Neural crest cell (in vitro differentiated cells): ENCODE results near the gene PAQR8. TPM values are rescaled to one million over a fixed set of nuclear protein-coding genes. Genes with fewer than 3 reads are reported as not detected.

ENCODE experiments used
- DNase-seq: peaks from one replicate; pipeline ENCODE4 v3.0.0; 2021; ENCODE audit warnings: low read depth, mixed read lengths, low spot score
- H3K27ac Mint-ChIP-seq: one replicate; pipeline ENCODE4 v1.8.0; 2021; ENCODE audit warnings: mild to moderate bottlenecking, mixed read lengths; ENCODE audit not compliant: unreplicated experiment
- H3K27me3 Mint-ChIP-seq: 2 replicates; pipeline ENCODE4 v1.8.0; 2021; ENCODE audit warnings: low read depth, mild to moderate bottlenecking, mixed read lengths
- H3K36me3 Mint-ChIP-seq: 2 replicates; pipeline ENCODE4 v1.8.0; 2021; ENCODE audit warnings: low read depth, mild to moderate bottlenecking, mixed read lengths
- H3K4me1 Mint-ChIP-seq: 2 replicates; pipeline ENCODE4 v1.8.0; 2021; ENCODE audit warnings: mixed read lengths
- H3K4me3 Mint-ChIP-seq: one replicate; pipeline ENCODE4 v1.8.0; 2021; ENCODE audit warnings: mild to moderate bottlenecking, mixed read lengths
- H3K9me3 Mint-ChIP-seq: 2 replicates; pipeline ENCODE4 v1.8.0; 2021; ENCODE audit warnings: mixed read lengths
- total RNA-seq: library from RNA; stranded (reverse); gene quantifications from 2 replicates; pipeline ENCODE4 v1.2.1, GENCODE V29; 2021
- TF ChIP-seq, protein P1 (sequence below): fragments of 200-600 bp; sonication (generic); conservative IDR thresholded peaks from 2 replicates; pipeline ENCODE4 v1.5.0; 2021; ENCODE audit warnings: antibody characterized with exemption, mild to moderate bottlenecking

Gene PAQR8
- total RNA-seq, 1 donor from 2014 or later: 10.7 TPM

DNA sequence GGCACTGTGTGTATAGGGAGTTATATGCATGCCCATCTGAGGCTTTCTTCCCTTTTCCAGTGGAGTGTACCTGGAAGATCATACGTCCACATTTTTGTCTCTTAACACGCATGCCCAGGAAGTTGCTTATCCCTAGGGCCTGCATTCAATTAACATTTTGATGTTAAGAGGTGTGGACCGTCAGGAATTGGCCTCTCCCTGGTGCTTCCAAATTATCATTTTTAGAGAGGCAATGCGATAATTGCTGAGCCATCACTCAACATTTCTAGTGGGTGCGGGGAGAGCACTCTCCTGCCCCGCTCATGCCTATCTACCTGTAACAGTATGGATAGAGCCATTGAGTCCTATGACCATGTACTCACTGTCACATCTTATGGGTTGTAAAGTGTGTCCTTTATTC, 37.8 kb upstream of the PAQR8 start:
- H3K27me3 Mint-ChIP-seq: no peaks in the 10 kb centered on the region
- TF ChIP-seq, protein P1, sequence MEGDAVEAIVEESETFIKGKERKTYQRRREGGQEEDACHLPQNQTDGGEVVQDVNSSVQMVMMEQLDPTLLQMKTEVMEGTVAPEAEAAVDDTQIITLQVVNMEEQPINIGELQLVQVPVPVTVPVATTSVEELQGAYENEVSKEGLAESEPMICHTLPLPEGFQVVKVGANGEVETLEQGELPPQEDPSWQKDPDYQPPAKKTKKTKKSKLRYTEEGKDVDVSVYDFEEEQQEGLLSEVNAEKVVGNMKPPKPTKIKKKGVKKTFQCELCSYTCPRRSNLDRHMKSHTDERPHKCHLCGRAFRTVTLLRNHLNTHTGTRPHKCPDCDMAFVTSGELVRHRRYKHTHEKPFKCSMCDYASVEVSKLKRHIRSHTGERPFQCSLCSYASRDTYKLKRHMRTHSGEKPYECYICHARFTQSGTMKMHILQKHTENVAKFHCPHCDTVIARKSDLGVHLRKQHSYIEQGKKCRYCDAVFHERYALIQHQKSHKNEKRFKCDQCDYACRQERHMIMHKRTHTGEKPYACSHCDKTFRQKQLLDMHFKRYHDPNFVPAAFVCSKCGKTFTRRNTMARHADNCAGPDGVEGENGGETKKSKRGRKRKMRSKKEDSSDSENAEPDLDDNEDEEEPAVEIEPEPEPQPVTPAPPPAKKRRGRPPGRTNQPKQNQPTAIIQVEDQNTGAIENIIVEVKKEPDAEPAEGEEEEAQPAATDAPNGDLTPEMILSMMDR: no peak
- no peak for DNase-seq
- H3K9me3 Mint-ChIP-seq: no peaks in the 10 kb centered on the region
- H3K27ac Mint-ChIP-seq: no peak overlapping the region
- H3K4me3 Mint-ChIP-seq: no peak overlapping the region
- peaks cover 27% of the 10 kb centered on the region for H3K4me1 Mint-ChIP-seq
- H3K36me3 Mint-ChIP-seq: no peaks in the 10 kb centered on the region

DNA sequence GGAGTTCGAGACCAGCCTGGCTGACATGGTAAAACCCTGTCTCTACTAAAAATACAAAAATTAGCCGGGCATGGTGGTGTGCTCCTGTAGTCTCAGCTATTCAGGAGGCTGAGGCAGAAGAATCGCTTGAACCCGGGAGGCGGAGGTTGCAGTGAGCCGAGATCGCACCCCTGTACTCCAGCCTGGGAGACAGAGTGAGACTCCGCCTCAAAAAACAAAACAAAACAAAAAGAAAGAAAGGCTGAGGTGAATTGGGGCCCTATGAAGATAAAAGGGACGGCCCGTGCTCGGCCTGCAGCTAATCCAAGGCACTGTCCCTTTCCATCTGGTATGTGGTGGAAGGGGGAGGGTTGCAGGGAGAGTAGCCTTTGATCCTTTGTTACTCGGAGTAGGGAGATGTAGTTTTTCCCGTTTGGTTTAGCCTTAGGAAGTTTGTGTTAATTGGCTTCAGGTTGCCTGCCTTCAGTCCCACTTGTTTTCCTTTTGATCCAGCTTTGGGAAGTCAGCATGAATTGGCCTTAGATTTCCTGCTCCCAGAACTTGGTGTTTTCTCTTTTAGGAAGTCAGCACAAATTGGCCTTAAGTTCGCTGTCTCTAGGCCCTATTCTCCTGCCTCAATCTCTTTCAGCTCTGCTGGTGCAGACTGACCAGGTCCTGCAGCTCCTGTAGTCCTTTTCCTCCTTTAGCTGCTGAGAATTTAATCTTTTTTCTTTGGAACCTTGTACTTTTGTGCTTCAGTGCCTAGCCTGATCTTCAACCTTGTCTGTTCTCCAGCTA, 36.1 kb upstream of the PAQR8 start:
- H3K27ac Mint-ChIP-seq: peak overlapping the region; percentile 20
- H3K9me3 Mint-ChIP-seq: no peaks in the 10 kb centered on the region
- H3K27me3 Mint-ChIP-seq: no peaks in the 10 kb centered on the region
- TF ChIP-seq, protein P1: no peak
- H3K4me1 Mint-ChIP-seq: peaks cover 31% of the 10 kb centered on the region
- peak; percentile 6 for DNase-seq
- H3K4me3 Mint-ChIP-seq: peak overlapping the region; percentile 73
- no peaks in the 10 kb centered on the region for H3K36me3 Mint-ChIP-seq

DNA sequence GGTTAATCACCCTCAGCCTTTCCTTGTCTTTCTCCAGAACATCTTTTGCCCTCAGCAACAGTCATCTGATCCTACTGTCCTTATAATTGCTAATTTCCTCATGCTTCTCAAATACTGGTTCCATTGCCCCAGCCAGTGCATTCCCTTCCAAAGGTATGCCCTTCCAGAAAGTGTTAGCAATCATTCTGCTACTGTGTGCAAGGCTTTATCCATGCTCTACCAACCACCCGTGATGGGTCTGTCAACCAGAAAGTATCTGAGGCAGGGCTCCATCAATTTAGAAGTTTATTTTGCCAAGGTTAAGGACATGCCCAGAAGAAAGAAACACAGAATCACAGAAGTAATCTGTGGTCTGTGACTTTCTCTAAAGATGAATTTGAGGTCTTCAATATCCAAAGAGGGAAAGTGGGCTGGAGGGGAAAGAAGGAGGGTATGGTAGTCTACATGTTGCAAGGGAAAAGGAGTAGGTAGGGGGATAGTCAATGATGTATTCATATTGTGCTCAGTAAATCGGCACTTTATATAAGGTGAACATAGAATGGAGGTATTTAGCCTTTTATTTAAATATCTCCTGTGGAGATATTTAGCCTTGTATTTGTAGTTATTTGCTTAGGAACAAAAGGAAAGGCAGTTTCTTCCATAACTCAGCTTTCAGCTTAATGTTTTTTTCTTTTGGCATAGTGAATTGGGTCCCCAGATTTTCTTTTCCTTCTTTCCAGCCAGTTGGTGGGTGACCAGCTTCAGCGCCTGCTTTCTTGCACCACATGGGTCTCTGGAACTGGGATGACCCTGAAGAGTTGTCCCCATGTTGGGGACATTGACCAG, 35.2 kb upstream of the PAQR8 start:
- Mint-ChIP-seq H3K27ac (peak overlapping the region; percentile 37), H3K9me3 (no peaks in the 10 kb centered on the region), H3K4me1 (peaks cover 31% of the 10 kb centered on the region), H3K27me3 (no peaks in the 10 kb centered on the region), H3K4me3 (no peak overlapping the region), H3K36me3 (no peaks in the 10 kb centered on the region)
- TF ChIP-seq, protein P1: no peak
- no peak for DNase-seq

DNA sequence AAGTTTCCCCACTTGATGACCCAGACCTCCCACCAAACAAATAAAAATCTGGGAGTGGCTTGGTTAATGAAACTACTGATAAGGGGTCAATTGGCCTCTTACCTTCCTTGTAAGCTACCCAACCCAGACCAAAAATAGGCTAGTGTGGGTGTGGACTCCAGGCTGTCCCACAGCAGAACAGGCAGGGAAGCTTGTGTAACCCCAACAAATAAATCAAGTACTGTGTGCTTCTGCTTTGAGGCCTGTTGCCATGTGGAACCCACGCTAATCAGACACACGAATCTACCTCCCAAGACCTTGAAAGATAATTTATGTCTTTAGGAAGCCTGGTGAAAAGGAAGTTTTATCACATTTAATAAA, 33.7 kb upstream of the PAQR8 start:
- DNase-seq: no peak
- Mint-ChIP-seq H3K4me3 (no peak overlapping the region), H3K9me3 (no peaks in the 10 kb centered on the region), H3K36me3 (no peaks in the 10 kb centered on the region), H3K27ac (no peak overlapping the region), H3K4me1 (peaks cover 31% of the 10 kb centered on the region), H3K27me3 (no peaks in the 10 kb centered on the region)
- TF ChIP-seq, protein P1: no peak

DNA sequence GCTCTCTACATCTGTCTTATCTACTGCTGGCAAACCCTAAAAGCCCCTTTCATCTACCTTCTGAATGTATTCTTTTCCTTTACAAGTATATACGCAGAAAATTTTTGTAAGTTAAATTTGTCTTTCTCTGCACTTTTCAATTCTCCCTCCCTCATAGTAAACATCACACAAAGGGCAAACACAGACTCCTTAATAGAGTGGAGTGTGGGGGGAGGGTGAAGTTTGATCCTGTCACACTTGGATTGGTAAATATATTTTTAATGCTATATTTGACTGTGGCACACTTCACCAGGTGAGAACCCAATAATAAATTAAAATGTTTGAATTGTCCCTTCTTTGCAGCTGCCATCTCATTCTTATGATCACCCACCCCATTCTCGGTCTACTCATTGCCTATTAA, 33.2 kb upstream of the PAQR8 start:
- H3K27ac Mint-ChIP-seq: no peak overlapping the region
- no peak overlapping the region for H3K4me3 Mint-ChIP-seq
- H3K9me3 Mint-ChIP-seq: no peaks in the 10 kb centered on the region
- TF ChIP-seq, protein P1: no peak
- no peaks in the 10 kb centered on the region for H3K27me3 Mint-ChIP-seq
- H3K4me1 Mint-ChIP-seq: peaks cover 31% of the 10 kb centered on the region
- DNase-seq: no peak
- no peaks in the 10 kb centered on the region for H3K36me3 Mint-ChIP-seq
